OCI-LY1 (cell line): ENCODE results near the gene AFAP1.

Source experiments
- H2AFZ ChIP-seq: fragments of 200-600 bp; sonication (generic), shearing (Covaris generic); 2 replicates; pipeline ENCODE4 v1.6.0; 2014; ENCODE audit warnings: antibody characterized with exemption, mild to moderate bottlenecking, low read length
- H3F3A ChIP-seq: fragments of 200-600 bp; sonication (generic), shearing (Covaris generic); 2 replicates; pipeline ENCODE4 v1.6.0; 2014; ENCODE audit warnings: mild to moderate bottlenecking, antibody characterized with exemption, low read length, moderate library complexity; ENCODE audit not compliant: insufficient read depth
- H3K27ac ChIP-seq: fragments of 200-600 bp; sonication (generic); 2 replicates; pipeline ENCODE4 v1.5.1; 2014; ENCODE audit warnings: low read length, mixed run types, mild to moderate bottlenecking, low read depth; ENCODE audit not compliant: poor library complexity, severe bottlenecking
- H3K27me3 ChIP-seq: fragments of 200-600 bp; sonication (generic); 2 replicates; pipeline ENCODE4 v1.6.0; 2014; ENCODE audit warnings: antibody characterized with exemption, mild to moderate bottlenecking, low read length, moderate library complexity; ENCODE audit not compliant: insufficient read depth
- H3K36me3 ChIP-seq: fragments of 200-600 bp; sonication (generic); 2 replicates; pipeline ENCODE4 v1.6.1; 2014; ENCODE audit warnings: mild to moderate bottlenecking, antibody characterized with exemption, low read length, moderate library complexity, mixed read lengths; ENCODE audit not compliant: insufficient read depth
- H3K4me1 ChIP-seq: fragments of 200-600 bp; sonication (generic); 2 replicates; pipeline ENCODE4 v1.5.1; 2014; ENCODE audit warnings: mild to moderate bottlenecking, low read length, moderate library complexity; ENCODE audit not compliant: insufficient read depth, severe bottlenecking
- H3K4me2 ChIP-seq: fragments of 200-600 bp; sonication (generic), shearing (Covaris generic); 2 replicates; pipeline ENCODE4 v1.6.1; 2014; ENCODE audit warnings: low read length
- H3K4me3 ChIP-seq: fragments of 200-600 bp; sonication (generic); 2 replicates; pipeline ENCODE4 v1.5.1; 2014; ENCODE audit warnings: low read length, low read depth, mild to moderate bottlenecking, mixed read lengths; ENCODE audit not compliant: poor library complexity, severe bottlenecking
- H3K79me2 ChIP-seq: fragments of 200-600 bp; shearing (Covaris generic); 2 replicates; pipeline ENCODE4 v1.6.1; 2016; ENCODE audit warnings: mixed run types, low read length, mixed read lengths; ENCODE audit not compliant: insufficient read depth
- H3K9ac ChIP-seq: fragments of 200-600 bp; sonication (generic), shearing (Covaris generic); 2 replicates; pipeline ENCODE4 v1.6.1; 2014; ENCODE audit warnings: mild to moderate bottlenecking, low read length, mixed read lengths
- H3K9me2 ChIP-seq: fragments of 200-600 bp; sonication (generic), shearing (Covaris generic); 2 replicates; pipeline ENCODE4 v1.6.1; 2014; ENCODE audit warnings: low read depth, mild to moderate bottlenecking, low read length, mixed read lengths
- H3K9me3 ChIP-seq: fragments of 200-600 bp; shearing (Covaris generic); 2 replicates; pipeline ENCODE4 v1.6.1; 2014; ENCODE audit warnings: low read length, mixed read lengths
- H4K20me1 ChIP-seq: fragments of 200-600 bp; sonication (generic), shearing (Covaris generic); 2 replicates; pipeline ENCODE4 v1.6.0; 2016; ENCODE audit warnings: mild to moderate bottlenecking, low read length; ENCODE audit not compliant: insufficient read depth
- CTCF ChIP-seq: fragments of 200-600 bp; sonication (generic), shearing (Covaris generic); IDR thresholded peaks from 2 replicates; pipeline ENCODE4 v1.5.1; 2017; ENCODE audit warnings: mild to moderate bottlenecking, antibody characterized with exemption, low read length, moderate library complexity, mixed read lengths
- EZH2 ChIP-seq: fragments of 200-600 bp; sonication (generic), shearing (Covaris generic); IDR thresholded peaks from 2 replicates; pipeline ENCODE4 v1.8.0; 2017; ENCODE audit warnings: borderline replicate concordance, mixed run types, mild to moderate bottlenecking, antibody characterized with exemption, low read length, moderate library complexity, mixed read lengths

AFAP1 gene

GRCh38 chr4:7750523-7750922, 189.1 kb downstream of the AFAP1 start:
- H3K4me1 ChIP-seq: no peaks in the 10 kb centered on the region
- no peaks in the 10 kb centered on the region for H3K79me2 ChIP-seq
- H3K9me2 ChIP-seq: no peaks in the 10 kb centered on the region
- H4K20me1 ChIP-seq: no peaks in the 10 kb centered on the region
- no peaks in the 10 kb centered on the region for H3K27me3 ChIP-seq
- no peak overlapping the region for H3K9ac ChIP-seq
- no peak for TF ChIP-seq CTCF
- TF ChIP-seq EZH2: no peak
- no peak overlapping the region for H3K27ac ChIP-seq
- H2AFZ ChIP-seq: no peak overlapping the region
- no peaks in the 10 kb centered on the region for H3K36me3 ChIP-seq
- H3K4me2 ChIP-seq: no peak overlapping the region
- H3K9me3 ChIP-seq: no peaks in the 10 kb centered on the region
- H3K4me3 ChIP-seq: no peak overlapping the region
- H3F3A ChIP-seq: no peaks in the 10 kb centered on the region

- Histone ChIP-seq H3K79me2 (no peaks in the 10 kb centered on the region), H3K4me3 (no peak overlapping the region), H3K27ac (no peak overlapping the region), H4K20me1 (no peaks in the 10 kb centered on the region), H3K9ac (no peak overlapping the region), H3K4me2 (no peak overlapping the region), H3K9me2 (no peaks in the 10 kb centered on the region), H2AFZ (no peak overlapping the region), H3K36me3 (no peaks in the 10 kb centered on the region), H3F3A (no peaks in the 10 kb centered on the region), H3K4me1 (no peaks in the 10 kb centered on the region), H3K27me3 (no peaks in the 10 kb centered on the region), H3K9me3 (no peaks in the 10 kb centered on the region)
- no peak for TF ChIP-seq EZH2
- no peak for TF ChIP-seq CTCF
These were observed 192.1 kb downstream of the AFAP1 start for GRCh38 chr4:7747566-7747965.

DNA sequence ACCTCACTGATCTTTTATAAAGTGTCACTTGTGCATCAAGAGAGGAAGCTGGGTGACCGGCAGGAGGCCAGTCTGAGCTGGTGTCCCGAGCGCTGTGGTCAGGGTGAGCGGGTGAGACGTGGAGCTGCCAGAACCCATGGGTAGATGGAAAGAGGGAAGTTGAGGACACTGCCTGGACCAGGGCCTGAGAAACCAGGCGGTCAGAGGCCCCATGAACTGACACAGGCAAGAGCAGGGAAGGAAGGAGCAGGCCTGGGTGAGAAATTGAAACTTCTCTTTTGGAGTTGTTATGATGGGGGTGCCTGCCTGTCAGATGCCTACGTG, 192.6 kb downstream of the AFAP1 start:
- Histone ChIP-seq H3K27ac (no peak overlapping the region), H3K9ac (no peak overlapping the region), H3K9me3 (no peaks in the 10 kb centered on the region), H2AFZ (no peak overlapping the region), H4K20me1 (no peaks in the 10 kb centered on the region), H3K9me2 (no peaks in the 10 kb centered on the region), H3K36me3 (no peaks in the 10 kb centered on the region), H3K4me2 (no peak overlapping the region), H3F3A (no peaks in the 10 kb centered on the region), H3K79me2 (no peaks in the 10 kb centered on the region), H3K27me3 (no peaks in the 10 kb centered on the region), H3K4me1 (no peaks in the 10 kb centered on the region), H3K4me3 (no peak overlapping the region)
- TF ChIP-seq EZH2 (no peak), CTCF (no peak)
